Kidney (tissue), 14 donors: Measurements from ENCODE around the gene FEM1A. TPM values are rescaled to one million over a fixed set of nuclear protein-coding genes. Genes with fewer than 3 reads are reported as not detected.
"Not testable (repeated sequence)": the region's sequence is repeated elsewhere in the genome, so short reads cannot be mapped to it uniquely, and the experiment has no call there.

Experiments
- DNase-seq, 5 donors: peaks; one replicate each; pipeline ENCODE4 v3.0.0-alpha.2; 2013 to 2020
- FAIRE-seq: peaks from 2 replicates; lab custom pipeline; 2012; peaks lifted over from hg19 to GRCh38; lab: Jason Lieb, UNC
- H3K27ac ChIP-seq, 2 donors: one replicate each; pipeline ENCODE4 v1.7.0; 2013; ENCODE audit warnings: low read depth in 2 of 2, low read length in 2 of 2, inconsistent platforms in 1 of 2
- H3K27me3 ChIP-seq: one replicate; pipeline ENCODE4 v1.7.1; 2013; ENCODE audit warnings: low read length, inconsistent platforms; ENCODE audit not compliant: control insufficient read depth, insufficient read depth
- H3K36me3 ChIP-seq, 3 donors: one replicate each; pipeline versions ENCODE4 v1.7.0 to v1.7.1; 2013; ENCODE audit warnings: low read length in 3 of 3, control low read depth in 1 of 3, inconsistent platforms in 1 of 3; ENCODE audit not compliant: insufficient read depth in 3 of 3, control insufficient read depth in 2 of 3
- H3K4me1 ChIP-seq, 3 donors: one replicate each; pipeline versions ENCODE4 v1.7.0 to v1.7.1; 2013; ENCODE audit warnings: low read length in 3 of 3, inconsistent platforms in 1 of 3, low read depth in 1 of 3; ENCODE audit not compliant: control insufficient read depth in 2 of 3, insufficient read depth in 2 of 3
- H3K4me3 ChIP-seq, 3 donors: one replicate each; pipeline versions ENCODE4 v1.7.0 to v1.8.1; 2013; ENCODE audit warnings: low read length in 3 of 3, control low read depth in 1 of 3, inconsistent platforms in 1 of 3
- H3K9ac ChIP-seq, 3 donors: one replicate each; pipeline versions ENCODE4 v1.7.0 to v1.7.1; 2013; ENCODE audit warnings: low read length in 3 of 3, control low read depth in 1 of 3, inconsistent platforms in 1 of 3
- H3K9me3 ChIP-seq, 3 donors: one replicate each; pipeline versions ENCODE4 v1.7.0 to v1.7.1; 2013; ENCODE audit warnings: low read length in 3 of 3, control low read depth in 1 of 3, inconsistent platforms in 1 of 3; ENCODE audit not compliant: control insufficient read depth in 2 of 3, insufficient read depth in 1 of 3
- intact Hi-C: fragments of 100-400 bp; cut with DNase I; formaldehyde crosslinking; loops from one replicate; pipeline ENCODE4 v1.11.1; 2022
- polyA plus RNA-seq: library from polyadenylated mRNA; stranded (reverse); fragments of 350-450 nt; fragmentation: Illumina TruSeq; extraction: RNeasy Lipid Tissue Mini Kit (QIAGEN cat#74804); gene quantifications from one replicate; pipeline ENCODE4 v1.2.3, GENCODE V29; 2014; ENCODE audit warnings: low read depth, low replicate concordance; ENCODE audit not compliant: insufficient read depth
- total RNA-seq: library from RNA; stranded (reverse); fragmentation: NEBNext Ultra II Directional; extraction: Animal tissue kit (Norgen Biotek cat#: 25700); gene quantifications from one replicate; pipeline ENCODE4 v1.2.1, GENCODE V29; 2021
- TF ChIP-seq, protein P1 (sequence below): IDR thresholded peaks from 3 replicates; pipeline ENCODE4 v1.5.1; 2012; ENCODE audit warnings: mild to moderate bottlenecking, moderate library complexity, borderline replicate concordance; ENCODE audit not compliant: insufficient read depth; ENCODE audit errors: extremely low read depth
- donor health status: control.
- donor health status: control.
- donor health status: control.
- donor health status: control.
- donor health status: control.
- donor health status: DM: yes; HTN: yes; CAD: no.
- donor health status: Normal renal cell carcinoma (clear cell type).

The FEM1A gene
- total and polyA plus RNA-seq, 2 donors from 2014 or later = 4.6 to 11.3 TPM

DNA sequence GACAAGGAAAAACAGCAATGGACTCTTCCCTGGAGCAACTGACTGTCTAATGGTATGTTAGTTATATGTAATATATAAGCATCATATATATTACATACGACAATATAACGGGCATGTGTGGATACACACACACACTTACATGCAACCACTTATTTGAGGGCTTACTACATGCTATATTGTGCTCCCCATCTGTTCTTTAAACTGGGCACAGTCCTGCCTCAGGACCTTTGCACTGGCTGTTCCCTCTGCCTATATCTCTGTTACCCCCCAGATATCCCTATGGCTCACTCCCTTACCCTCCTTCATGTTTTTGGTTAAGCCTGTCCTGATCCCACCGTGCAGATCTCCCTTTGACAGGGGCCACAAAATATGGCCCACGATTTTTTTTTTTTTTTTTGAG is 29.7 kb downstream of the FEM1A start:
- no peaks in the 10 kb centered on the region for H3K27me3 ChIP-seq
- H3K9ac ChIP-seq = no peak overlapping the region
- TF ChIP-seq, protein P1, sequence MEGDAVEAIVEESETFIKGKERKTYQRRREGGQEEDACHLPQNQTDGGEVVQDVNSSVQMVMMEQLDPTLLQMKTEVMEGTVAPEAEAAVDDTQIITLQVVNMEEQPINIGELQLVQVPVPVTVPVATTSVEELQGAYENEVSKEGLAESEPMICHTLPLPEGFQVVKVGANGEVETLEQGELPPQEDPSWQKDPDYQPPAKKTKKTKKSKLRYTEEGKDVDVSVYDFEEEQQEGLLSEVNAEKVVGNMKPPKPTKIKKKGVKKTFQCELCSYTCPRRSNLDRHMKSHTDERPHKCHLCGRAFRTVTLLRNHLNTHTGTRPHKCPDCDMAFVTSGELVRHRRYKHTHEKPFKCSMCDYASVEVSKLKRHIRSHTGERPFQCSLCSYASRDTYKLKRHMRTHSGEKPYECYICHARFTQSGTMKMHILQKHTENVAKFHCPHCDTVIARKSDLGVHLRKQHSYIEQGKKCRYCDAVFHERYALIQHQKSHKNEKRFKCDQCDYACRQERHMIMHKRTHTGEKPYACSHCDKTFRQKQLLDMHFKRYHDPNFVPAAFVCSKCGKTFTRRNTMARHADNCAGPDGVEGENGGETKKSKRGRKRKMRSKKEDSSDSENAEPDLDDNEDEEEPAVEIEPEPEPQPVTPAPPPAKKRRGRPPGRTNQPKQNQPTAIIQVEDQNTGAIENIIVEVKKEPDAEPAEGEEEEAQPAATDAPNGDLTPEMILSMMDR = no peak
- no peaks in the 10 kb centered on the region for H3K4me1 ChIP-seq
- no peaks in the 10 kb centered on the region for H3K36me3 ChIP-seq
- DNase-seq = no peak
- H3K27ac ChIP-seq = no peak overlapping the region
- FAIRE-seq = no peak
- no peak overlapping the region for H3K4me3 ChIP-seq
- H3K9me3 ChIP-seq = no peaks in the 10 kb centered on the region
- intact Hi-C loops = no loop called here

GRCh38 chr19:4822354-4822753 is 30.8 kb downstream of the FEM1A start:
- H3K4me1 ChIP-seq, H3K9me3 ChIP-seq, H3K27me3 ChIP-seq, FAIRE-seq, H3K27ac ChIP-seq, intact Hi-C loops, H3K4me3 ChIP-seq, H3K9ac ChIP-seq, DNase-seq, H3K36me3 ChIP-seq: not testable (repeated sequence)

DNA sequence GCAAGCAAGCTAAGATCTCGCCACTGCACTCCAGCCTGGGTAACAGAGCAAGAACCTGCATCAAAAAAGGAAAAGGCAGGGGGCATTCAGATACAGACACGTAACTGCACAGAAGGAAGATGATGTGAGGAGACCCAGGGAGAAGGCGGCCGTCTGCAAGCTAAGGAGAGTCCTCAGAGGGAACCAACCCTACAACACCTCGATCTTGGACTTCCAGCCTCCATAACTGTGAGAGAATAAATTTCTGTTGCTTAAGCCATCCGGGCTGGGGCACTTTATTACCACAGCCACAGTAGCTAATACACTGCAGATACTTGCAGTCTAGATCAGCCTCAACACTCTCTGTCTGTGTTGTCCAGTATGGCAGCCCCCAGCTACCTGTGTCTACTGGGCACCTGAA is 32.0 kb downstream of the FEM1A start:
- Histone ChIP-seq H3K9me3 (no peaks in the 10 kb centered on the region), H3K27me3 (no peaks in the 10 kb centered on the region), H3K4me3 (no peak overlapping the region), H3K27ac (no peak overlapping the region), H3K36me3 (no peaks in the 10 kb centered on the region), H3K4me1 (no peaks in the 10 kb centered on the region), H3K9ac (no peak overlapping the region)
- no peak for DNase-seq
- intact Hi-C loops = no loop called here
- no peak for FAIRE-seq
- TF ChIP-seq, protein P1 = no peak

DNA sequence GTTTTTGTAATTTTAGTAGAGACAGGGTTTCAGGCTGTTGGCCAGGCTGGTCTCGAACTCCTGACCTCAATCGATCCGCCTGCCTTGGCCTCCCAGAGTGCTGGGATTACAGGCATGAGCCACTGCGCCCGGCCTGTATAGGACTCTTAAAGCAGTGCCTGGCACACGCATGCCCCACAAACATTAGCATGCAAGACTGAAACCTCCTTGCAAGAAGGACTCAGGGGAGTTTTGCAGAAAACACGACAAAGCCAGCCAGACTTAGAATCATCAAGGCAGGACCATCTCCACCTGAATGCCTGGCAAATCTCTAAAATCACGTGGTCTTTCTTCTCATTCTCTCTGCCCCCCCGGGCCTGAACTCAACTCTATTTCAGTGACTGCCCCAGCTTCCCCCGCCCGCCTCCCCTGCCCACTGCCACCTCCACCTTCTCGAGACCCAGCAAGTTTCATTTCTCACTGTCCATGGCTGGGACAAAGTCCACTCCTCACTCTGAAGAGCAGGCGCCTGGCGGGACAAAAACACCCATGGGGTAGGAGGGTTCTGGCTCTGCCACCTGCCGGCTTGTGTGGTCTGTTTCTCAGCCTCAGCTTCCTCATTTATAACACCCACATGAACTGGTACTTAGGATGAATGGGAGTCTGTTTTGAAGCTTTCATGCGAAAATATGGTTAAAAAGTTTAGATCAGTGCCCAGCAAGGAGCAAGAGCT is 37.6 kb downstream of the FEM1A start:
- H3K36me3 ChIP-seq = no peaks in the 10 kb centered on the region
- FAIRE-seq = no peak
- H3K9ac ChIP-seq = peak overlapping the region in 1 of 3 donors; percentile 12
- H3K4me3 ChIP-seq = peak overlapping the region in 1 of 3 donors; percentile 33
- intact Hi-C loops = no loop called here
- no peaks in the 10 kb centered on the region for H3K27me3 ChIP-seq
- H3K9me3 ChIP-seq = no peaks in the 10 kb centered on the region
- TF ChIP-seq, protein P1 = peak; percentile 23
- peak overlapping the region; percentile 2 to 32 for H3K27ac ChIP-seq
- H3K4me1 ChIP-seq = peaks cover 0 to 6% (median 0%) of the 10 kb centered on the region in 3 donors
- peak in 4 of 5 donors; percentile 39 to 75 (median 55) for DNase-seq
